HG03342 (cell line): ENCODE data around the gene GCNA.
A peak's percentile ranks its signal among the peaks of the same experiment; 100 is the strongest.

Experiments used
- ATAC-seq: cut with Tn5 transposase; IDR thresholded peaks from one replicate; pipeline ENCODE4 v1.9.1; 2021; ENCODE audit warnings: mild to moderate bottlenecking, moderate library complexity; ENCODE audit not compliant: unreplicated experiment

The GCNA gene

GRCh38 chrX:71578253-71579135 is at the start of gene GCNA:
Gene GCNA (plus strand): TSS chrX:71578437. CDS start chrX:71580822, 2,385 bp downstream.
- ATAC-seq, result no peak

- peak; percentile 10 for ATAC-seq
These were observed 46.0 kb upstream of the GCNA start for GRCh38 chrX:71532078-71532752.

GRCh38 chrX:71532753-71533425 is 45.3 kb upstream of the GCNA start, which contains the start of gene OGT:
Gene OGT (plus strand): TSS chrX:71533104. CDS start chrX:71533300, 196 bp downstream.
- ATAC-seq, result peak; percentile 78

- ATAC-seq, result no peak
These were observed 44.8 kb upstream of the GCNA start for GRCh38 chrX:71533516-71533850.

GRCh38 chrX:71533851-71534561 is 44.2 kb upstream of the GCNA start:
- ATAC-seq, result no peak

GRCh38 chrX:71534773-71535544 is 43.3 kb upstream of the GCNA start:
- no peak for ATAC-seq

- no peak for ATAC-seq
These were observed 42.0 kb upstream of the GCNA start for GRCh38 chrX:71536285-71536684.

- no peak for ATAC-seq
These were observed 40.5 kb upstream of the GCNA start for GRCh38 chrX:71537743-71538142.

- peak; percentile 17 for ATAC-seq
These were observed 37.4 kb upstream of the GCNA start for GRCh38 chrX:71540801-71541200.

- peak; percentile 81 for ATAC-seq
These were observed 36.8 kb upstream of the GCNA start for GRCh38 chrX:71541210-71542022.

- no peak for ATAC-seq
These were observed 35.8 kb upstream of the GCNA start for GRCh38 chrX:71542411-71542810.

GRCh38 chrX:71542825-71543224 is 35.4 kb upstream of the GCNA start:
- ATAC-seq, result no peak

GRCh38 chrX:71543316-71543715 is 34.9 kb upstream of the GCNA start:
- no peak for ATAC-seq

- ATAC-seq, result no peak
These were observed 32.9 kb upstream of the GCNA start for GRCh38 chrX:71545364-71545763.

- ATAC-seq, result no peak
These were observed 31.4 kb upstream of the GCNA start for GRCh38 chrX:71546879-71547278.

GRCh38 chrX:71547339-71547738 is 30.9 kb upstream of the GCNA start:
- ATAC-seq, result no peak

GRCh38 chrX:71549986-71550385 is 28.3 kb upstream of the GCNA start:
- no peak for ATAC-seq

GRCh38 chrX:71550578-71550977 is 27.7 kb upstream of the GCNA start:
- ATAC-seq, result no peak

- no peak for ATAC-seq
These were observed 22.2 kb upstream of the GCNA start for GRCh38 chrX:71556036-71556435.
